Measurements from ENCODE around the gene ENTHD1.
"Not testable (repeated sequence)": the region's sequence is repeated elsewhere in the genome, so short reads cannot be mapped to it uniquely, and the experiment has no call there.

Gene ENTHD1

GRCh38 chr22:39877079-39877845, 16.3 kb downstream of the ENTHD1 start:
- H3K4me3 ChIP-seq (ENCODE audit: low read depth, low read length), result no peak overlapping the region
- TF ChIP-seq, protein P1, sequence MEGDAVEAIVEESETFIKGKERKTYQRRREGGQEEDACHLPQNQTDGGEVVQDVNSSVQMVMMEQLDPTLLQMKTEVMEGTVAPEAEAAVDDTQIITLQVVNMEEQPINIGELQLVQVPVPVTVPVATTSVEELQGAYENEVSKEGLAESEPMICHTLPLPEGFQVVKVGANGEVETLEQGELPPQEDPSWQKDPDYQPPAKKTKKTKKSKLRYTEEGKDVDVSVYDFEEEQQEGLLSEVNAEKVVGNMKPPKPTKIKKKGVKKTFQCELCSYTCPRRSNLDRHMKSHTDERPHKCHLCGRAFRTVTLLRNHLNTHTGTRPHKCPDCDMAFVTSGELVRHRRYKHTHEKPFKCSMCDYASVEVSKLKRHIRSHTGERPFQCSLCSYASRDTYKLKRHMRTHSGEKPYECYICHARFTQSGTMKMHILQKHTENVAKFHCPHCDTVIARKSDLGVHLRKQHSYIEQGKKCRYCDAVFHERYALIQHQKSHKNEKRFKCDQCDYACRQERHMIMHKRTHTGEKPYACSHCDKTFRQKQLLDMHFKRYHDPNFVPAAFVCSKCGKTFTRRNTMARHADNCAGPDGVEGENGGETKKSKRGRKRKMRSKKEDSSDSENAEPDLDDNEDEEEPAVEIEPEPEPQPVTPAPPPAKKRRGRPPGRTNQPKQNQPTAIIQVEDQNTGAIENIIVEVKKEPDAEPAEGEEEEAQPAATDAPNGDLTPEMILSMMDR (IDR thresholded peaks at IDR 0.05; ENCODE audit: low read depth, low read length, missing control alignments), result no peak
- in situ Hi-C loops (cut with HindIII; ENCODE audit: low sequenced_read_pairs), result no loop called here
- no peak for DNase-seq (ENCODE audit: low read depth)

- in situ Hi-C loops (cut with HindIII; ENCODE audit: low sequenced_read_pairs); DNase-seq (ENCODE audit: low read depth): not testable (repeated sequence)
- peak overlapping the region; percentile 18 for H3K4me3 ChIP-seq (ENCODE audit: low read depth, low read length)
Observed at GRCh38 chr22:39875176-39875885, 18.2 kb downstream of the ENTHD1 start.

- no peak for DNase-seq (ENCODE audit: low read depth)
- no peak overlapping the region for H3K4me3 ChIP-seq (ENCODE audit: low read depth, low read length)
- TF ChIP-seq, protein P1 (IDR thresholded peaks at IDR 0.05; ENCODE audit: low read depth, low read length, missing control alignments), result no peak
- in situ Hi-C loops (cut with HindIII; ENCODE audit: low sequenced_read_pairs), result loop anchor here (5.0 kb wide), 1 partner anchor 72 kb away; no protein-coding TSS in a partner anchor
Observed at GRCh38 chr22:39873965-39874364, 19.6 kb downstream of the ENTHD1 start.

DNA sequence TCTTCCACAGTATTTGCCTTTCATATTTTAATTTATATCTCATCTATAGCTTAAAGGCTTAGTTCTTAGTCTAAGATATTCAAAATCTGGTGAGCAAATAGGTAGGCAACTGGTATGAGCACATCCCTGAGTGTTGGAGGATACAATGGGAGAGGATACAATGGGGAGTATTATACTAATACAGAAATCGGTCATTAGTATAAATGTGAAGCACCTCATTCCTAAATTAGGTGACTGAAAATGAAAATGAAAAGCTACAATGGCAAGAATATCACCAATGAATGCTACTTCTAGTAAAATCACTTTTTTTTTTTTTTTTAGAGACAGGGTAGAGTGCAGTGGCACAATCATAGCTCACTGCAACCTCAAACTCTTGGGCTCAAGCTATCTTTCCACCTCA, 21.0 kb downstream of the ENTHD1 start:
- DNase-seq (ENCODE audit: low read depth), result no peak
- in situ Hi-C loops (cut with HindIII; ENCODE audit: low sequenced_read_pairs), result loop anchor here (5.0 kb wide), 1 partner anchor 70 kb away; no protein-coding TSS in a partner anchor
- no peak overlapping the region for H3K4me3 ChIP-seq (ENCODE audit: low read depth, low read length)
- TF ChIP-seq, protein P1 (IDR thresholded peaks at IDR 0.05; ENCODE audit: low read depth, low read length, missing control alignments), result no peak

GRCh38 chr22:39871008-39871798, 22.4 kb downstream of the ENTHD1 start:
- TF ChIP-seq, protein P1 (IDR thresholded peaks at IDR 0.05; ENCODE audit: low read depth, low read length, missing control alignments), result no peak
- no peak for DNase-seq (ENCODE audit: low read depth)
- H3K4me3 ChIP-seq (ENCODE audit: low read depth, low read length), result no peak overlapping the region
- in situ Hi-C loops (cut with HindIII; ENCODE audit: low sequenced_read_pairs), result loop anchor here (5.0 kb wide), 1 partner anchor 69 kb away; no protein-coding TSS in a partner anchor

- not testable (repeated sequence) for DNase-seq (ENCODE audit: low read depth); H3K4me3 ChIP-seq (ENCODE audit: low read depth, low read length)
- in situ Hi-C loops (cut with HindIII; ENCODE audit: low sequenced_read_pairs), result loop anchor here (5.0 kb wide), 1 partner anchor 67 kb away; no protein-coding TSS in a partner anchor
Observed at GRCh38 chr22:39869797-39870196, 23.8 kb downstream of the ENTHD1 start.

DNA sequence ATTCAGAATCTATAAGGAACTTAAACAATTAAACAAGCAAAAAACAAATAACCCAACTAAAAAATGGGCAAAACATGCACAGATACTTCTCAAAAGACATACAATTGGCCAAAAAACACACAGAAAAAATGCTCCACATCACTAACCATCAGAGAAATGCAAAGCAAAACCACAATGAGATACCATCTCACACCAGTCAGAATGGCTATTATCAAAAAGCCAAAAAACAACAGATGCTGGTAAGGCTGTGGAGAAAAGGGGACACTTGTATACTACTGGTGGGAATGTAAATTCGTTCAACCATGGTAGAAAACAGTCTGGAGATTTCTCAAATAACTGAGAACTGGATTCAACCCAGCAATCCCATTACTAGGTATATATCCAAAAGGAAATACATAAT, 24.8 kb downstream of the ENTHD1 start:
- no peak for DNase-seq (ENCODE audit: low read depth)
- TF ChIP-seq, protein P1 (IDR thresholded peaks at IDR 0.05; ENCODE audit: low read depth, low read length, missing control alignments), result no peak
- in situ Hi-C loops (cut with HindIII; ENCODE audit: low sequenced_read_pairs), result no loop called here

More for the DNA sequence above, 24.8 kb downstream of the ENTHD1 start:
- H3K4me3 ChIP-seq (ENCODE audit: low read depth, low read length), result no peak overlapping the region
